K562 (cell line): ENCODE results near the gene TGFBR2. TPM values are rescaled to one million over a fixed set of nuclear protein-coding genes. Genes with fewer than 3 reads are reported as not detected.

Experiments used
- ATAC-seq: fragments of 200-7000 bp; cut with Tn5 transposase; 3 replicates; pipeline ENCODE4 v1.9.1; 2020; ENCODE audit warnings: moderate library complexity
- BruUV-seq: library from RNA; stranded (reverse); fragments of 400-500 nt; replicated peaks from 2 replicates; lab custom pipeline; 2021; lab: Mats Ljungman, UMichigan
- CTCF ChIA-PET: fragments of 300-600 bp; formaldehyde crosslinking; extraction: SDS; loops from one replicate; lab custom pipeline; 2021; ENCODE audit warnings: low intra/inter-chr PET ratio; lab: Yijun Ruan, JAX
- POLR2A ChIA-PET: fragments of 300-600, 350-650 bp; sonication (Branson Sonifier 250); formaldehyde crosslinking; extraction: SDS; loops from one replicate; lab custom pipeline; 2021; ENCODE audit warnings: antibody characterized with exemption, inconsistent platforms; lab: Yijun Ruan, JAX
- DNase-seq, 4 experiments: peaks; one replicate each; pipeline versions ENCODE4 v3.0.0 to v3.0.0-alpha.2; 2011 to 2018; ENCODE audit warnings: low spot score in 3 of 4, mixed read lengths in 3 of 4; ENCODE audit errors: extremely low read depth in 1 of 4
- FAIRE-seq: peaks from 2 replicates; lab custom pipeline; 2011; peaks lifted over from hg19 to GRCh38; lab: Jason Lieb, UNC
- H2AFZ ChIP-seq: 2 replicates; pipeline ENCODE4 v1.6.0; 2011; ENCODE audit warnings: low read depth, low read length, control low read depth, inconsistent platforms
- H3K27ac ChIP-seq: fragments of 200-600 bp; 3 replicates; pipeline ENCODE4 v1.8.0; 2011; ENCODE audit warnings: low read depth, mild to moderate bottlenecking, control low read depth, inconsistent platforms, low read length, moderate library complexity, mixed read lengths; ENCODE audit errors: extremely low read depth
- H3K27me3 ChIP-seq, 2 experiments: fragments of 300-600 bp in 1 of 2; 2 replicates in 1 of 2; 3 replicates in 1 of 2; pipeline versions ENCODE4 v1.6.0 to v1.8.0; 2011; ENCODE audit warnings: inconsistent platforms in 2 of 2, low read length in 2 of 2, mild to moderate bottlenecking in 1 of 2, mixed read lengths in 1 of 2, moderate library complexity in 1 of 2; ENCODE audit not compliant: control insufficient read depth in 2 of 2, insufficient read depth in 2 of 2
- H3K36me3 ChIP-seq: fragments of 300-600 bp; 3 replicates; pipeline ENCODE4 v1.8.0; 2011; ENCODE audit warnings: mild to moderate bottlenecking, low read length, inconsistent platforms; ENCODE audit not compliant: control insufficient read depth, insufficient read depth
- H3K4me1 ChIP-seq, 2 experiments: fragments of 200-600 bp in 1 of 2; replicated peaks in 1 of 2; 2 replicates in 1 of 2; 3 replicates in 1 of 2; pipeline versions ENCODE4 v1.5.1 to v1.8.0; 2011; ENCODE audit warnings: inconsistent platforms in 2 of 2, low read length in 2 of 2, mild to moderate bottlenecking in 1 of 2, mixed read lengths in 1 of 2, moderate library complexity in 1 of 2; ENCODE audit not compliant: control insufficient read depth in 2 of 2, insufficient read depth in 2 of 2
- H3K4me2 ChIP-seq: 2 replicates; pipeline ENCODE4 v1.6.1; 2011; ENCODE audit warnings: low read length, control low read depth, inconsistent platforms, mixed read lengths; ENCODE audit not compliant: insufficient read depth
- H3K4me3 ChIP-seq: fragments of 200-600 bp; sonication (generic), shearing (Covaris generic); 2 replicates; pipeline ENCODE4 v1.5.1; 2016; ENCODE audit warnings: control low read depth, inconsistent platforms
- H3K79me2 ChIP-seq: fragments of 200-600 bp; 3 replicates; pipeline ENCODE4 v1.8.0; 2011; ENCODE audit warnings: low read length, inconsistent platforms; ENCODE audit not compliant: control insufficient read depth, insufficient read depth
- H3K9ac ChIP-seq, 2 experiments: 2 replicates each; pipeline versions ENCODE4 v1.6.0 to v1.6.1; 2011; ENCODE audit warnings: low read depth in 2 of 2, low read length in 2 of 2, control low read depth in 1 of 2, inconsistent platforms in 1 of 2, mild to moderate bottlenecking in 1 of 2, mixed read lengths in 1 of 2; ENCODE audit not compliant: insufficient read depth in 1 of 2
- H3K9me1 ChIP-seq: one replicate; pipeline ENCODE4 v1.6.0; 2011; ENCODE audit warnings: inconsistent platforms, mild to moderate bottlenecking, low read length, moderate library complexity; ENCODE audit not compliant: control insufficient read depth, insufficient read depth
- H3K9me3 ChIP-seq: replicated peaks from 2 replicates; pipeline ENCODE4 v1.5.1; 2011; ENCODE audit warnings: low read depth, low read length, inconsistent platforms; ENCODE audit not compliant: control insufficient read depth, insufficient read depth
- H4K20me1 ChIP-seq: replicated peaks from 2 replicates; pipeline ENCODE4 v1.6.1; 2011; ENCODE audit warnings: low read length, inconsistent platforms, mixed read lengths; ENCODE audit not compliant: control insufficient read depth, insufficient read depth
- ATF1 ChIP-seq, 2 experiments: fragments of 450-650 bp in 1 of 2; IDR thresholded peaks; 2 replicates each; pipeline ENCODE4 v1.6.1; 2016; ENCODE audit warnings: missing compliant biosample characterization in 1 of 2, missing genetic modification characterization in 1 of 2
- FOXJ2 ChIP-seq: fragments of 200-800 bp; sonication (Bioruptor generic); IDR thresholded peaks from 2 replicates; pipeline ENCODE4 v1.6.1; 2016; ENCODE audit warnings: missing genetic modification characterization, missing compliant biosample characterization
- FOXM1 ChIP-seq, 2 experiments: fragments of 450-650 bp in 1 of 2; sonication (generic) in 1 of 2; formaldehyde crosslinking in 1 of 2; IDR thresholded peaks; 2 replicates each; pipeline versions ENCODE4 v1.6.1 to v1.9.0; 2017 to 2022; ENCODE audit warnings: low read depth in 2 of 2, mild to moderate bottlenecking in 2 of 2, missing genetic modification reagents in 1 of 2, moderate library complexity in 1 of 2
- GABPB1 ChIP-seq: sonication (generic); formaldehyde crosslinking; IDR thresholded peaks from 2 replicates; pipeline ENCODE4 v1.8.0; 2022; ENCODE audit warnings: mild to moderate bottlenecking, missing genetic modification reagents
- HCFC1 ChIP-seq: IDR thresholded peaks from 2 replicates; pipeline ENCODE4 v1.6.1; 2012; ENCODE audit warnings: low read depth, low read length, improper control_type of control experiment
- LARP7 ChIP-seq: fragments of 450-650 bp; IDR thresholded peaks from 2 replicates; pipeline ENCODE4 v1.6.1; 2016
- NFRKB ChIP-seq: fragments of 450-650 bp; IDR thresholded peaks from 2 replicates; pipeline ENCODE4 v1.6.1; 2016; ENCODE audit warnings: low read depth
- POLR3G ChIP-seq: IDR thresholded peaks from 2 replicates; pipeline ENCODE4 v1.6.1; 2011; ENCODE audit not compliant: insufficient read length, insufficient replicate concordance; ENCODE audit errors: extremely low read depth
- PRDM10 ChIP-seq: fragments of 450-650 bp; IDR thresholded peaks from 2 replicates; pipeline ENCODE4 v1.6.1; 2018; ENCODE audit not compliant: partially characterized antibody
- SREBF2 ChIP-seq: sonication (generic); formaldehyde crosslinking; IDR thresholded peaks from 2 replicates; pipeline ENCODE4 v1.4.0; 2020; ENCODE audit warnings: mild to moderate bottlenecking, missing genetic modification reagents
- STAT5A ChIP-seq: IDR thresholded peaks from 2 replicates; pipeline ENCODE4 v1.6.1; 2012; ENCODE audit warnings: low read length, inconsistent platforms, borderline replicate concordance
- USF1 ChIP-seq: sonication (generic); formaldehyde crosslinking; IDR thresholded peaks from 2 replicates; pipeline ENCODE4 v1.9.0; 2022; ENCODE audit warnings: mild to moderate bottlenecking, missing genetic modification reagents
- ZKSCAN8 ChIP-seq: fragments of 200-800 bp; sonication (Bioruptor generic); IDR thresholded peaks from 2 replicates; pipeline ENCODE4 v1.6.1; 2016; ENCODE audit warnings: missing genetic modification characterization, missing compliant biosample characterization
- ZNF41 ChIP-seq: fragments of 250-450 bp; sonication (Bioruptor Pico); conservative IDR thresholded peaks from 2 replicates; pipeline ENCODE4 v1.4.0; 2020; ENCODE audit warnings: mild to moderate bottlenecking
- ZNF444 ChIP-seq: fragments of 250-450 bp; sonication (Bioruptor Pico); IDR thresholded peaks from 2 replicates; pipeline ENCODE4 v1.4.0; 2020; ENCODE audit warnings: mild to moderate bottlenecking, moderate library complexity
- WGBS: fragments of 100-300 bp; shearing (Covaris generic); methylation state at CpG from one replicate; pipeline ENCODE4 v1.1.6; 2016; ENCODE audit warnings: low coverage, mixed read lengths; ENCODE audit not compliant: insufficient coverage; ENCODE audit errors: missing lambda C conversion rate; 5-methylcytosine and 5-hydroxymethylcytosine counted together
- in situ Hi-C: fragments of 300-500 bp; cut with MboI; formaldehyde crosslinking; loops from 4 replicates; pipeline ENCODE4 v1.15.0; 2018; ENCODE audit warnings: inconsistent platforms, mixed read lengths
- intact Hi-C: fragments of 100-400 bp; cut with micrococcal nuclease; formaldehyde crosslinking; loops from 2 replicates; pipeline ENCODE4 v1.14.2; 2022
- polyA plus RNA-seq, 8 experiments: library from polyadenylated mRNA; depleted of rRNA in 4 of 8; stranded (reverse) in 5 of 8; unstranded in 3 of 8; fragments of >200 nt; fragmentation: Nextera tagmentation in 2 of 8; fragmentation: Illumina TruSeq in 1 of 8; extraction: Ambion mirVana in 2 of 8; extraction: Trizol in 1 of 8; gene quantifications; 2 replicates each; pipeline versions ENCODE4 v1.2.1 to v1.2.3, GENCODE V29; 2011 to 2014; ENCODE audit warnings: inconsistent platforms in 1 of 8, missing spikeins in 1 of 8
- total RNA-seq, 7 experiments: library from RNA; depleted of rRNA in 6 of 7; stranded (reverse); fragments of >200 nt in 6 of 7; fragmentation: Illumina TruSeq in 2 of 7; extraction: Trizol in 2 of 7; gene quantifications; 2 replicates each; pipeline versions ENCODE4 v1.2.1 to v1.2.3, GENCODE V29; 2011 to 2021; ENCODE audit warnings: low replicate concordance in 1 of 7
- TF ChIP-seq, protein P1 (sequence below): fragments of 250-450 bp; sonication (Bioruptor Pico); IDR thresholded peaks from 2 replicates; pipeline ENCODE4 v1.4.0; 2020; ENCODE audit warnings: borderline replicate concordance

The TGFBR2 gene
- total and polyA plus RNA-seq, 9 of the 15 experiments (the other 6 are each of a cell fraction or from before 2014, with no cell fraction given): 0.11 to 0.84 (median 0.24) TPM

GRCh38 chr3:30719536-30719935 lies 113.1 kb downstream of the TGFBR2 start:
- Histone ChIP-seq H3K9me3 (no peaks in the 10 kb centered on the region), H4K20me1 (no peaks in the 10 kb centered on the region), H3K36me3 (no peaks in the 10 kb centered on the region), H3K79me2 (no peaks in the 10 kb centered on the region), H3K4me1 (no peaks in the 10 kb centered on the region), H3K27ac (no peak overlapping the region), H3K9me1 (no peaks in the 10 kb centered on the region), H3K9ac (no peak overlapping the region), H3K27me3 (no peaks in the 10 kb centered on the region), H3K4me3 (no peak overlapping the region), H3K4me2 (no peak overlapping the region), H2AFZ (no peak overlapping the region)
- intact Hi-C loops (no loop called here), in situ Hi-C loops (no loop called here)
- DNase-seq: no peak
- FAIRE-seq: no peak
- ATAC-seq: no peak
- TF ChIP-seq ZNF444 (CRISPR knock-in tag) (no peak), ATF1 (CRISPR knock-in tag; IDR thresholded peaks at IDR 0.05) (no peak), ATF1 (tag; IDR thresholded peaks at IDR 0.05) (no peak), NFRKB (no peak), SREBF2 (CRISPR knock-in tag) (no peak), STAT5A (no peak), FOXJ2 (tag) (no peak), POLR3G (no peak), ZKSCAN8 (no peak), USF1 (no peak), FOXM1 (IDR thresholded peaks at IDR 0.05; ENCODE audit: low read depth) (no peak), FOXM1 (CRISPR knock-in tag; IDR thresholded peaks at IDR 0.05; ENCODE audit: low read depth) (no peak), PRDM10 (no peak), LARP7 (no peak), GABPB1 (CRISPR knock-in tag) (no peak), ZNF41 (CRISPR knock-in tag) (no peak), HCFC1 (no peak)
- TF ChIP-seq, protein P1, sequence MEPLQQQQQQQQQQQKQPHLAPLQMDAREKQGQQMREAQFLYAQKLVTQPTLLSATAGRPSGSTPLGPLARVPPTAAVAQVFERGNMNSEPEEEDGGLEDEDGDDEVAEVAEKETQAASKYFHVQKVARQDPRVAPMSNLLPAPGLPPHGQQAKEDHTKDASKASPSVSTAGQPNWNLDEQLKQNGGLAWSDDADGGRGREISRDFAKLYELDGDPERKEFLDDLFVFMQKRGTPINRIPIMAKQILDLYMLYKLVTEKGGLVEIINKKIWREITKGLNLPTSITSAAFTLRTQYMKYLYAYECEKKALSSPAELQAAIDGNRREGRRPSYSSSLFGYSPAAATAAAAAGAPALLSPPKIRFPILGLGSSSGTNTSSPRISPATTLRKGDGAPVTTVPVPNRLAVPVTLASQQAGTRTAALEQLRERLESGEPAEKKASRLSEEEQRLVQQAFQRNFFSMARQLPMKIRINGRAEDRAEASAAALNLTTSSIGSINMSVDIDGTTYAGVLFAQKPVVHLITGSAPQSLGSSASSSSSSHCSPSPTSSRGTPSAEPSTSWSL (CRISPR knock-in tag): no peak
- BruUV-seq: no TSS peak
- POLR2A ChIA-PET: no interaction called here
- CTCF ChIA-PET: no interaction called here
- WGBS: 3% methylated on average over 3 of the region's 3 CpGs
